Upper lobe of left lung (tissue), 4 donors: Measurements from ENCODE around the gene TCP11.

Experiments used
- POLR2A ChIP-seq, 4 donors: fragments of 450-650 bp; IDR thresholded peaks; one replicate each; pipeline ENCODE4 v1.5.1; 2016 to 2017; ENCODE audit warnings: antibody characterized with exemption in 4 of 4, mild to moderate bottlenecking in 2 of 4
- POLR2AphosphoS5 ChIP-seq, 2 donors: sonication (generic); formaldehyde crosslinking; IDR thresholded peaks; one replicate each; pipeline ENCODE4 v1.5.1; 2017; ENCODE audit warnings: antibody characterized with exemption in 2 of 2
- TF ChIP-seq, protein P1 (sequence below), 6 experiments: fragments of 450-650 bp in 4 of 6; fragments of 200-600 bp in 2 of 6; sonication (generic) in 2 of 6; IDR thresholded peaks; one replicate each; pipeline ENCODE4 v1.5.1; 2016 to 2019; ENCODE audit warnings: antibody characterized with exemption in 6 of 6

GRCh38 chr6:35081426-35081851 lies 59.7 kb downstream of the TCP11 start:
- TF ChIP-seq, protein P1, sequence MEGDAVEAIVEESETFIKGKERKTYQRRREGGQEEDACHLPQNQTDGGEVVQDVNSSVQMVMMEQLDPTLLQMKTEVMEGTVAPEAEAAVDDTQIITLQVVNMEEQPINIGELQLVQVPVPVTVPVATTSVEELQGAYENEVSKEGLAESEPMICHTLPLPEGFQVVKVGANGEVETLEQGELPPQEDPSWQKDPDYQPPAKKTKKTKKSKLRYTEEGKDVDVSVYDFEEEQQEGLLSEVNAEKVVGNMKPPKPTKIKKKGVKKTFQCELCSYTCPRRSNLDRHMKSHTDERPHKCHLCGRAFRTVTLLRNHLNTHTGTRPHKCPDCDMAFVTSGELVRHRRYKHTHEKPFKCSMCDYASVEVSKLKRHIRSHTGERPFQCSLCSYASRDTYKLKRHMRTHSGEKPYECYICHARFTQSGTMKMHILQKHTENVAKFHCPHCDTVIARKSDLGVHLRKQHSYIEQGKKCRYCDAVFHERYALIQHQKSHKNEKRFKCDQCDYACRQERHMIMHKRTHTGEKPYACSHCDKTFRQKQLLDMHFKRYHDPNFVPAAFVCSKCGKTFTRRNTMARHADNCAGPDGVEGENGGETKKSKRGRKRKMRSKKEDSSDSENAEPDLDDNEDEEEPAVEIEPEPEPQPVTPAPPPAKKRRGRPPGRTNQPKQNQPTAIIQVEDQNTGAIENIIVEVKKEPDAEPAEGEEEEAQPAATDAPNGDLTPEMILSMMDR (IDR thresholded peaks at IDR 0.05), result no peak
- TF ChIP-seq POLR2AphosphoS5 (IDR thresholded peaks at IDR 0.05), result no peak
- no peak for TF ChIP-seq POLR2A (IDR thresholded peaks at IDR 0.05)
